MG63 (cell line): ENCODE results near the gene SNAPC2. TPM values are rescaled to one million over a fixed set of nuclear protein-coding genes. Genes with fewer than 3 reads are reported as not detected.

Source experiments
- DNase-seq: peaks from one replicate; pipeline ENCODE4 v3.0.0-alpha.2; 2020
- H3K27me3 ChIP-seq: fragments of 250-450 bp; sonication (Bioruptor Pico); 2 replicates; pipeline ENCODE4 v1.5.1; 2020; ENCODE audit warnings: mild to moderate bottlenecking, moderate library complexity
- H3K36me3 ChIP-seq: fragments of 250-450 bp; sonication (Bioruptor Pico); 2 replicates; pipeline ENCODE4 v1.5.1; 2020; ENCODE audit warnings: mild to moderate bottlenecking, moderate library complexity
- H3K4me3 ChIP-seq: fragments of 250-450 bp; sonication (Bioruptor Pico); 2 replicates; pipeline ENCODE4 v1.5.1; 2020; ENCODE audit warnings: mild to moderate bottlenecking, moderate library complexity
- H3K9me3 ChIP-seq: fragments of 250-450 bp; sonication (Bioruptor Pico); 2 replicates; pipeline ENCODE4 v1.5.1; 2020; ENCODE audit warnings: mild to moderate bottlenecking, moderate library complexity
- total RNA-seq: library from RNA; depleted of rRNA; stranded (reverse); fragments of >200 nt; shearing (Covaris generic); gene quantifications from 2 replicates; pipeline ENCODE4 v1.2.3, GENCODE V29; 2014; ENCODE audit warnings: low replicate concordance; rRNA removed

The SNAPC2 gene
- total RNA-seq, 1 experiment from 2014 or later = 39.9 TPM

GRCh38 chr19:7963566-7963965, 43.4 kb downstream of the SNAPC2 start:
- DNase-seq = no peak
- Histone ChIP-seq H3K9me3 (no peaks in the 10 kb centered on the region), H3K36me3 (peaks cover 92% of the 10 kb centered on the region), H3K27me3 (no peaks in the 10 kb centered on the region), H3K4me3 (no peak overlapping the region)

DNA sequence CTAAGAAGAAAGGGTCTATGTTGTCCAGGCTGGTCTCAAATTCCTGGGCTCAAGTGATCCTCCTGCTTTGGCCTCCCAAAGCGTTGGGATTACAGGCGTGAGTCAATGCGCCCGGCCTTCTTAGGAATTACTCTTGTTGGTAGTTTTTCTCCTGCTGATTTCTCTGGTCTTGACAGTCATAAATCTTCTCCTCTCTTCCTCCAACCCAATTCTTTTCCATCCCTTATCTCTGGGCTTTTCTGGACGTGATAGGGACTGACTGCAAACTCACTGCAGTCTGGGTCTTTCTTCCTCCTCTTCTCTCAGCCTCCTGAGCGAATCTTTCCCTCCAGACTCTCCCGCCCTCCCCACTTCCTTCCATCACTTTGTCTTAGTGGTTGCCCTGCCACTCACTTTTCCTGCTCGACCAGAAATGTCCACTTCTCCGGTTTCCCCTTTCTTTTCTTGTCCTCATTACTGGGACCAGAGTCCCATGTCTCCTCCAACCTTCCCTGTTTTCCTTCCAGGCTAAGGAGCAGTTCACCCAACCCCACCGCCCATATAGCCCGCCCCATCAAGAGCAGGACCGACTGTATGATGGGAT, 45.2 kb downstream of the SNAPC2 start:
- peaks cover 96% of the 10 kb centered on the region for H3K36me3 ChIP-seq
- DNase-seq = no peak
- no peaks in the 10 kb centered on the region for H3K9me3 ChIP-seq
- no peak overlapping the region for H3K4me3 ChIP-seq
- no peaks in the 10 kb centered on the region for H3K27me3 ChIP-seq

DNA sequence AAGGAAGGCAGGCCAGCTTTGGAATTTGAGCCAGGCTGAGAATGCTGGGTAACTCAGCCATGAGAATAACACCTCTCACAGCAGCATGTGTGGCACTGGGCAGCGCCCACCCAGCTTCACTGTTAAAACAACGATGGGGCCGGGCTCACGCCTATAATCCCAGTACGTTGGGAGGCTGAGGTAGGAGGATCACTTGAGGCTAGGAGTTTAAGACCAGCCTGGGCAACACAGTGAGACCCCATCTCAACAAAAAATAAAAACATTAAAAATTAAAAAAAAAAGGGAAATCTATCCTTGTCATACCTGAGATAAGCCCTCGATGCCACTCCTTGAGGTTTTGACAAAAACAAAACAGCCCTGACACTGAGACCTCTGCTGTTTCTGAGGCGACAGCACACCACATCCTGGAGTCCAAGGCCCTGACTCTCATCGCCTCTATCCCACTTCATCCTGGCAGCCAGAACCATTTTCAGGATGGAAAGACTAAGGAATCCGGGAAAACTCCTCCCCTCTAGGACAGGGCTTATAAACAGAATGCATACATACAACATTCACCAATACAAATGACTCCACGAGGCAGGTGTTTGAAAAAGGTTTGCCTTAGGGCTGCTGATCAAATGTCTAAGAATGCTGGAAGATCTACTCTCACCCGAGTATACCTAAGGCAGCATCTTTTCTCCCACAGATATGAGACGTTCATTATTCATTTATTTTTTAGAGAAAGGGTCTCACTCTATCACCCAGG, 46.0 kb downstream of the SNAPC2 start:
- Histone ChIP-seq H3K4me3 (no peak overlapping the region), H3K36me3 (peaks cover 96% of the 10 kb centered on the region), H3K27me3 (no peaks in the 10 kb centered on the region), H3K9me3 (no peaks in the 10 kb centered on the region)
- no peak for DNase-seq

GRCh38 chr19:7968008-7968795, 48.1 kb downstream of the SNAPC2 start:
- Histone ChIP-seq H3K9me3 (no peaks in the 10 kb centered on the region), H3K36me3 (peaks cover 96% of the 10 kb centered on the region), H3K4me3 (no peak overlapping the region), H3K27me3 (no peaks in the 10 kb centered on the region)
- DNase-seq = no peak

DNA sequence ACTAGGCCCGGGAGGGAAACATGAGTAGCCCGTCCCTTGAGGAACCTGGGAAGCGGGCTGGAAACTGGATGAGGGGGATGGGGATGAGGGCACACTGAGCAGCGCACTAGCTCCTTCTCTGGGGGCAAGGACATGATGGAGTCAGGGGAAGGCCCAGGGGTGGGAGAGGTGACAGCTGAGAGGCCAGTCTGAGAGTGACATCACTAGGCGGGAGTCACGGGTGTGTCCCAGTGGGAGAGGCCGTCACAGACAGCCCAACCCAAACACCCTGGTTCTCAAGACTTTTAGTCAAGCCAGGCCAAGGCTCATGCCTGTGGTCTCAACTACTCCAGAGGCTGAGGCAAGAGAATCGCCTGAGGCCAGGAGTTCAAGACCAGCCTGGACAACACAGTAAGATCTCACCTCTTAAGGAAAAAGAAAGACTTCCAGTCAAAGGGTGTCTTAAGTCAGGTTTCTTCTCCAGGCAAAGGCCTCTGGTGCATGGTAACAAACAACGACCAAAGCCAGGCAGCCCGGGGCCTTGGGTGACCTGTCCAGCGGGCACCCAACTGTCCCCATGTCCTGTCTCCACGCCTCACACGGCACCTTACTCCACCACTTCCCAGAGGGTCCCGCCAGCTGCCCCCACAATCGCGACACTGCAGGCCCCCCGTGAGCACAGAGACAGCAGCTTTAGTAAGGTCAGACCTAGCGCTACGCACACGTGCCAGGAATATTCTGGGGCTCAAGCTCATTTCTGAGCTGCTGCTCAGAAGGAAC, 48.8 kb downstream of the SNAPC2 start:
- no peak for DNase-seq
- Histone ChIP-seq H3K27me3 (no peaks in the 10 kb centered on the region), H3K4me3 (no peak overlapping the region), H3K36me3 (peaks cover 96% of the 10 kb centered on the region), H3K9me3 (no peaks in the 10 kb centered on the region)

DNA sequence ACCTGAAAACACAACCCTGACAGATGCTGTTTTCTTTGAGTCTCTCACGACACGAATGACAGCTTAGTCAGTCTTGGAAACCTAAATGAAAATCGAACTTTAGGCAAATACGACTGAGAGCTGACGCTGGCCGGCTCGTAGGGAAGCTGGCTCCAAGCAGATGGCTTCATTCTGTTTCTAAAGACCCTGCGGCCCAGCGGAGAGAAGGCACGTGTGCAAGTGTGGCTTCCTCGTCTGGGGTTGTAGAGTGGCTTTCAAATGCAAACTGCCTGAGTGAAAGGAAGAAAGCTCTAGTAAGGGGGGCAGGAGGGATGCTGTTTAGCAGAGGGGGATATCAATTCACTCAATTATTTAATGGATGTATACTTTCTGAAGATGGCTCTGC, 49.4 kb downstream of the SNAPC2 start:
- peaks cover 96% of the 10 kb centered on the region for H3K36me3 ChIP-seq
- H3K9me3 ChIP-seq = no peaks in the 10 kb centered on the region
- DNase-seq = no peak
- H3K27me3 ChIP-seq = no peaks in the 10 kb centered on the region
- no peak overlapping the region for H3K4me3 ChIP-seq

GRCh38 chr19:7970716-7971448, 50.7 kb downstream of the SNAPC2 start:
- DNase-seq = peak; percentile 50
- no peaks in the 10 kb centered on the region for H3K9me3 ChIP-seq

GRCh38 chr19:7971553-7972520, 51.7 kb downstream of the SNAPC2 start:
- no peak for DNase-seq
- no peaks in the 10 kb centered on the region for H3K27me3 ChIP-seq
- H3K4me3 ChIP-seq = no peak overlapping the region
- H3K9me3 ChIP-seq = no peaks in the 10 kb centered on the region
- peaks cover 95% of the 10 kb centered on the region for H3K36me3 ChIP-seq

More at GRCh38 chr19:7970716-7971448, 50.7 kb downstream of the SNAPC2 start:
- Histone ChIP-seq H3K4me3 (no peak overlapping the region), H3K36me3 (peaks cover 97% of the 10 kb centered on the region), H3K27me3 (no peaks in the 10 kb centered on the region)

Other genes starting within 250 kb of the SNAPC2 start
- gene MCEMP1, start 243.2 kb upstream of the SNAPC2 start, total RNA-seq = not detected in 2 replicates
- gene TRAPPC5, start 239.5 kb upstream of the SNAPC2 start, total RNA-seq = 159 and 202 TPM in 2 replicates
- gene FCER2, start 218.2 kb upstream of the SNAPC2 start, total RNA-seq = not detected in 2 replicates
- gene CLEC4G, start 188.2 kb upstream of the SNAPC2 start, total RNA-seq = not detected in 2 replicates
- gene CD209, start 172.8 kb upstream of the SNAPC2 start, total RNA-seq = not detected in 2 replicates
- gene CLEC4M, start 157.1 kb upstream of the SNAPC2 start, total RNA-seq = not detected in 2 replicates
- gene EVI5L, start 90.1 kb upstream of the SNAPC2 start, total RNA-seq = 21.4 and 31.0 TPM in 2 replicates
- not detected in 2 replicates for gene PRR36, start 45.9 kb upstream of the SNAPC2 start, total RNA-seq
- gene LRRC8E, start 31.8 kb upstream of the SNAPC2 start, total RNA-seq = 11.9 and 20.1 TPM in 2 replicates
- gene MAP2K7, start 16.5 kb upstream of the SNAPC2 start, total RNA-seq = 21.2 and 38.6 TPM in 2 replicates
- gene TGFBR3L, start 5.5 kb upstream of the SNAPC2 start, total RNA-seq = 0.46 TPM in 1 of 2 replicates, not detected in the other
- gene CTXN1, start 5.8 kb downstream of the SNAPC2 start, total RNA-seq = 8.5 and 16.2 TPM in 2 replicates
- 132 and 210 TPM in 2 replicates for gene TIMM44, start 23.3 kb downstream of the SNAPC2 start, total RNA-seq
- 90.8 and 118 TPM in 2 replicates for gene ELAVL1, start 85.3 kb downstream of the SNAPC2 start, total RNA-seq
- gene CCL25, start 132.4 kb downstream of the SNAPC2 start, total RNA-seq = not detected in 2 replicates
- not detected in 2 replicates for gene FBN3, start 229.3 kb downstream of the SNAPC2 start, total RNA-seq